HepG2 (cell line): ENCODE measurements around the gene CHKB. TPM values are rescaled to one million over a fixed set of nuclear protein-coding genes. Genes with fewer than 3 reads are reported as not detected.
A peak's percentile ranks its signal among the peaks of the same experiment; 100 is the strongest.

Experiments
- CENPX ChIP-seq: sonication (generic); formaldehyde crosslinking; IDR thresholded peaks from 2 replicates; pipeline ENCODE4 v1.9.0; 2021; ENCODE audit warnings: mild to moderate bottlenecking, missing genetic modification reagents, moderate library complexity
- ELF3 ChIP-seq: IDR thresholded peaks from 2 replicates; pipeline ENCODE4 v1.6.1; 2016; ENCODE audit warnings: missing genetic modification reagents, missing compliant biosample characterization
- GTF2F1 ChIP-seq: fragments of 150-350 bp; IDR thresholded peaks from 2 replicates; pipeline ENCODE4 v1.6.1; 2014; ENCODE audit warnings: low read length
- MAFG ChIP-seq: sonication (generic); formaldehyde crosslinking; IDR thresholded peaks from 2 replicates; pipeline ENCODE4 v1.5.1; 2020; ENCODE audit warnings: mild to moderate bottlenecking, missing genetic modification reagents
- MBD4 ChIP-seq: IDR thresholded peaks from 2 replicates; pipeline ENCODE4 v1.6.1; 2012; ENCODE audit warnings: low read length, inconsistent platforms, borderline replicate concordance
- NFYC ChIP-seq: IDR thresholded peaks from 2 replicates; pipeline ENCODE4 v1.6.1; 2016; ENCODE audit warnings: missing genetic modification reagents, missing compliant biosample characterization
- PHF21A ChIP-seq: sonication (generic); formaldehyde crosslinking; IDR thresholded peaks from 2 replicates; pipeline ENCODE4 v1.5.0; 2020; ENCODE audit warnings: mild to moderate bottlenecking, missing genetic modification reagents
- REL ChIP-seq: sonication (generic); formaldehyde crosslinking; conservative IDR thresholded peaks from 2 replicates; pipeline ENCODE4 v1.8.0; 2022; ENCODE audit warnings: mild to moderate bottlenecking, missing genetic modification reagents, moderate library complexity
- SRSF1 ChIP-seq: fragments of 200-400 bp; formaldehyde crosslinking; optimal IDR thresholded peaks from 2 replicates; pipeline ENCODE3; 2017; ENCODE audit warnings: mild to moderate bottlenecking, low read depth, low read length, moderate library complexity
- TARDBP ChIP-seq: sonication (generic); formaldehyde crosslinking; IDR thresholded peaks from 2 replicates; pipeline ENCODE4 v1.8.0; 2022; ENCODE audit warnings: mild to moderate bottlenecking, missing genetic modification reagents
- TCF7L2 ChIP-seq: IDR thresholded peaks from 2 replicates; pipeline ENCODE4 v1.6.1; 2011; ENCODE audit warnings: mild to moderate bottlenecking, low read depth, low read length, moderate library complexity
- ZFP36L2 ChIP-seq: sonication (generic); formaldehyde crosslinking; IDR thresholded peaks from 2 replicates; pipeline ENCODE4 v1.4.0; 2020; ENCODE audit warnings: missing genetic modification reagents
- ZFP90 ChIP-seq: sonication (generic); formaldehyde crosslinking; IDR thresholded peaks from 2 replicates; pipeline ENCODE4 v1.8.0; 2022; ENCODE audit warnings: missing genetic modification reagents, mild to moderate bottlenecking, inconsistent platforms, borderline replicate concordance
- ZNF567 ChIP-seq: sonication (generic); formaldehyde crosslinking; IDR thresholded peaks from 2 replicates; pipeline ENCODE4 v1.8.1; 2023; ENCODE audit warnings: mild to moderate bottlenecking, missing genetic modification reagents, borderline replicate concordance
- ZNF605 ChIP-seq: sonication (generic); formaldehyde crosslinking; IDR thresholded peaks from 2 replicates; pipeline ENCODE4 v1.8.0; 2022; ENCODE audit warnings: mild to moderate bottlenecking, missing genetic modification reagents
- ZNF768 ChIP-seq: sonication (generic); formaldehyde crosslinking; IDR thresholded peaks from 2 replicates; pipeline ENCODE4 v1.4.0; 2020; ENCODE audit warnings: missing genetic modification reagents
- ZNF772 ChIP-seq: sonication (generic); formaldehyde crosslinking; IDR thresholded peaks from 2 replicates; pipeline ENCODE4 v1.5.0; 2020; ENCODE audit warnings: mild to moderate bottlenecking, missing genetic modification reagents
- polyA plus RNA-seq, 8 experiments: library from polyadenylated mRNA; depleted of rRNA in 3 of 8; stranded (reverse) in 7 of 8; unstranded in 1 of 8; fragments of >200 nt; fragmentation: Illumina TruSeq in 4 of 8; extraction: Trizol in 4 of 8; gene quantifications; 2 replicates each; pipeline versions ENCODE4 v1.2.1 to v1.2.3, GENCODE V29; 2011 to 2016; ENCODE audit warnings: low read depth in 4 of 8, missing spikeins in 1 of 8, mixed read lengths in 1 of 8; ENCODE audit not compliant: insufficient read depth in 1 of 8
- total RNA-seq, 5 experiments: library from RNA; depleted of rRNA; stranded (reverse); fragments of >200 nt; fragmentation: Illumina TruSeq; extraction: Trizol; gene quantifications; 2 replicates each; pipeline ENCODE4 v1.2.3, GENCODE V29; 2016; ENCODE audit warnings: low read depth in 1 of 5
- TF ChIP-seq, protein P1 (sequence below): sonication (generic); formaldehyde crosslinking; IDR thresholded peaks from 2 replicates; pipeline ENCODE4 v1.4.0; 2020; ENCODE audit warnings: mild to moderate bottlenecking, missing genetic modification reagents
- TF ChIP-seq, protein P2 (sequence below): sonication (generic); formaldehyde crosslinking; conservative IDR thresholded peaks from 2 replicates; pipeline ENCODE4 v1.4.0; 2020; ENCODE audit warnings: missing genetic modification reagents
- TF ChIP-seq, protein P3 (sequence below): sonication (generic); formaldehyde crosslinking; conservative IDR thresholded peaks from 2 replicates; pipeline ENCODE4 v1.4.0; 2020; ENCODE audit warnings: missing genetic modification reagents
- TF ChIP-seq, protein P4 (sequence below): sonication (generic); IDR thresholded peaks from 2 replicates; pipeline ENCODE4 v1.6.1; 2016; ENCODE audit warnings: low read depth, borderline replicate concordance
- TF ChIP-seq, protein P5 (sequence below): sonication (generic); formaldehyde crosslinking; IDR thresholded peaks from 2 replicates; pipeline ENCODE4 v1.4.0; 2020; ENCODE audit warnings: mild to moderate bottlenecking, missing genetic modification reagents
- TF ChIP-seq, protein P6 (sequence below): sonication (generic); formaldehyde crosslinking; IDR thresholded peaks from 2 replicates; pipeline ENCODE4 v1.5.0; 2020; ENCODE audit warnings: mild to moderate bottlenecking, missing genetic modification reagents, borderline replicate concordance

Gene CHKB
- total and polyA plus RNA-seq, 2 of the 13 experiments (the other 11 are each of a cell fraction or from before 2014, with no cell fraction given) = 24.5 to 42.7 TPM

DNA sequence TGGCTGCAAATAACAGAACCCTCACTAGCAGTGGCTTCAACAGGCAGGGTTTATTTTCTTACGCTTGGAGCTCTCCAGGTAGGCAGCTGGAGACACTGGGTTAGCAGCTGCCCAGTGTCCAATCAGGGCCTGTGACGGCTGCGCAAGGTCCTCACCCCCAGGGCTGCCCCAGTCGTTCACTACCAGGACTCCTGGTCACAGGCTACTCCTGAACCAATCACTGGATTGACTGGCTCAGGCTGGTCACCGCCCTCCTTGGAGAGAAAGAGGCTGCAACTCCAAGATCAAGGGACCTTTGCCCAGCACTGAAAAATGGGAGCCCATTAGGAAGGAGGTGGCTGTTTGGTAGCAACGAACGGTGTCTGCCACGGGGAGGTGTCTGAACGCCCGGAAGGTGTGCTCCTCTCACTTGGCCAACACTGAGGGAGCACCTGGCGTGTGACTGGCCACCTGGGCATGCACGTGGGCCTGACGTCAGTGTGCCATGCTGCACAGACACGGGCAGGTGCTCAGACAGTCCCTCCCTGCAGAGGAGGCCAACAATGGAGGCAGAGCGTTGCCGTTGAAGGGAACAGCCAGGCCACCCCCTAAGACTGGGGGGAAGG is 40.2 kb upstream of the CHKB start (continued):
- TF ChIP-seq ZNF772 (CRISPR knock-in tag) = 0 out of 2 replicates have a peak, but pooled peaks have one; percentile 64
- TF ChIP-seq, protein P1, sequence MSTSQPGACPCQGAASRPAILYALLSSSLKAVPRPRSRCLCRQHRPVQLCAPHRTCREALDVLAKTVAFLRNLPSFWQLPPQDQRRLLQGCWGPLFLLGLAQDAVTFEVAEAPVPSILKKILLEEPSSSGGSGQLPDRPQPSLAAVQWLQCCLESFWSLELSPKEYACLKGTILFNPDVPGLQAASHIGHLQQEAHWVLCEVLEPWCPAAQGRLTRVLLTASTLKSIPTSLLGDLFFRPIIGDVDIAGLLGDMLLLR (CRISPR knock-in tag) = no peak
- TF ChIP-seq PHF21A (CRISPR knock-in tag) = no peak; the same call in 1 of the 2 replicates
- no peak for TF ChIP-seq REL (CRISPR knock-in tag)
- no peak for TF ChIP-seq ZFP90 (CRISPR knock-in tag)
- TF ChIP-seq, protein P2, sequence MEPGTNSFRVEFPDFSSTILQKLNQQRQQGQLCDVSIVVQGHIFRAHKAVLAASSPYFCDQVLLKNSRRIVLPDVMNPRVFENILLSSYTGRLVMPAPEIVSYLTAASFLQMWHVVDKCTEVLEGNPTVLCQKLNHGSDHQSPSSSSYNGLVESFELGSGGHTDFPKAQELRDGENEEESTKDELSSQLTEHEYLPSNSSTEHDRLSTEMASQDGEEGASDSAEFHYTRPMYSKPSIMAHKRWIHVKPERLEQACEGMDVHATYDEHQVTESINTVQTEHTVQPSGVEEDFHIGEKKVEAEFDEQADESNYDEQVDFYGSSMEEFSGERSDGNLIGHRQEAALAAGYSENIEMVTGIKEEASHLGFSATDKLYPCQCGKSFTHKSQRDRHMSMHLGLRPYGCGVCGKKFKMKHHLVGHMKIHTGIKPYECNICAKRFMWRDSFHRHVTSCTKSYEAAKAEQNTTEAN (CRISPR knock-in tag) = no peak
- TF ChIP-seq ZNF768 = 0 out of 2 replicates have a peak, but pooled peaks have one; percentile 31
- TF ChIP-seq ZFP36L2 (CRISPR knock-in tag) = no peak
- no peak for TF ChIP-seq MBD4
- no peak for TF ChIP-seq SRSF1
- TF ChIP-seq ZNF567 = no peak
- no peak for TF ChIP-seq GTF2F1
- peak; percentile 63 for TF ChIP-seq NFYC
- TF ChIP-seq, protein P3, sequence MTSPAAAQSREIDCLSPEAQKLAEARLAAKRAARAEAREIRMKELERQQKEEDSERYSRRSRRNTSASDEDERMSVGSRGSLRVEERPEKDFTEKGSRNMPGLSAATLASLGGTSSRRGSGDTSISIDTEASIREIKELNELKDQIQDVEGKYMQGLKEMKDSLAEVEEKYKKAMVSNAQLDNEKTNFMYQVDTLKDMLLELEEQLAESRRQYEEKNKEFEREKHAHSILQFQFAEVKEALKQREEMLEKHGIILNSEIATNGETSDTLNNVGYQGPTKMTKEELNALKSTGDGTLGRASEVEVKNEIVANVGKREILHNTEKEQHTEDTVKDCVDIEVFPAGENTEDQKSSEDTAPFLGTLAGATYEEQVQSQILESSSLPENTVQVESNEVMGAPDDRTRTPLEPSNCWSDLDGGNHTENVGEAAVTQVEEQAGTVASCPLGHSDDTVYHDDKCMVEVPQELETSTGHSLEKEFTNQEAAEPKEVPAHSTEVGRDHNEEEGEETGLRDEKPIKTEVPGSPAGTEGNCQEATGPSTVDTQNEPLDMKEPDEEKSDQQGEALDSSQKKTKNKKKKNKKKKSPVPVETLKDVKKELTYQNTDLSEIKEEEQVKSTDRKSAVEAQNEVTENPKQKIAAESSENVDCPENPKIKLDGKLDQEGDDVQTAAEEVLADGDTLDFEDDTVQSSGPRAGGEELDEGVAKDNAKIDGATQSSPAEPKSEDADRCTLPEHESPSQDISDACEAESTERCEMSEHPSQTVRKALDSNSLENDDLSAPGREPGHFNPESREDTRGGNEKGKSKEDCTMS (CRISPR knock-in tag) = no peak
- TF ChIP-seq, protein P4, sequence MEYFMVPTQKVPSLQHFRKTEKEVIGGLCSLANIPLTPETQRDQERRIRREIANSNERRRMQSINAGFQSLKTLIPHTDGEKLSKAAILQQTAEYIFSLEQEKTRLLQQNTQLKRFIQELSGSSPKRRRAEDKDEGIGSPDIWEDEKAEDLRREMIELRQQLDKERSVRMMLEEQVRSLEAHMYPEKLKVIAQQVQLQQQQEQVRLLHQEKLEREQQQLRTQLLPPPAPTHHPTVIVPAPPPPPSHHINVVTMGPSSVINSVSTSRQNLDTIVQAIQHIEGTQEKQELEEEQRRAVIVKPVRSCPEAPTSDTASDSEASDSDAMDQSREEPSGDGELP = no peak
- TF ChIP-seq CENPX = no peak
- TF ChIP-seq, protein P5, sequence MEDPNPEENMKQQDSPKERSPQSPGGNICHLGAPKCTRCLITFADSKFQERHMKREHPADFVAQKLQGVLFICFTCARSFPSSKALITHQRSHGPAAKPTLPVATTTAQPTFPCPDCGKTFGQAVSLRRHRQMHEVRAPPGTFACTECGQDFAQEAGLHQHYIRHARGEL = no peak
- TF ChIP-seq TARDBP = peak; percentile 49; the same call in 1 of the 2 replicates
- TF ChIP-seq ELF3 (CRISPR knock-in tag) = no peak
- TF ChIP-seq MAFG (CRISPR knock-in tag) = no peak
- TF ChIP-seq, protein P6, sequence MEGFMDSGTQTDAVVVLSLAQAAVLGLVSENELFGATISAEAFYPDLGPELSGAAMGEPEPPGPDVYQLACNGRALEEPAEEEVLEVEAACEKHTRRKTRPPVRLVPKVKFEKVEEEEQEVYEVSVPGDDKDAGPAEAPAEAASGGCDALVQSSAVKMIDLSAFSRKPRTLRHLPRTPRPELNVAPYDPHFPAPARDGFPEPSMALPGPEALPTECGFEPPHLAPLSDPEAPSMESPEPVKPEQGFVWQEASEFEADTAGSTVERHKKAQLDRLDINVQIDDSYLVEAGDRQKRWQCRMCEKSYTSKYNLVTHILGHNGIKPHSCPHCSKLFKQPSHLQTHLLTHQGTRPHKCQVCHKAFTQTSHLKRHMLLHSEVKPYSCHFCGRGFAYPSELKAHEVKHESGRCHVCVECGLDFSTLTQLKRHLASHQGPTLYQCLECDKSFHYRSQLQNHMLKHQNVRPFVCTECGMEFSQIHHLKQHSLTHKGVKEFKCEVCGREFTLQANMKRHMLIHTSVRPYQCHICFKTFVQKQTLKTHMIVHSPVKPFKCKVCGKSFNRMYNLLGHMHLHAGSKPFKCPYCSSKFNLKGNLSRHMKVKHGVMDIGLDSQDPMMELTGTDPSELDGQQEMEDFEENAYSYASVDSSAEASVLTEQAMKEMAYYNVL (CRISPR knock-in tag) = no peak
- TF ChIP-seq TCF7L2 = no peak
- no peak for TF ChIP-seq ZNF605 (CRISPR knock-in tag)
